Measurements from ENCODE around the gene CRISPLD2.

Gene CRISPLD2, protein sequence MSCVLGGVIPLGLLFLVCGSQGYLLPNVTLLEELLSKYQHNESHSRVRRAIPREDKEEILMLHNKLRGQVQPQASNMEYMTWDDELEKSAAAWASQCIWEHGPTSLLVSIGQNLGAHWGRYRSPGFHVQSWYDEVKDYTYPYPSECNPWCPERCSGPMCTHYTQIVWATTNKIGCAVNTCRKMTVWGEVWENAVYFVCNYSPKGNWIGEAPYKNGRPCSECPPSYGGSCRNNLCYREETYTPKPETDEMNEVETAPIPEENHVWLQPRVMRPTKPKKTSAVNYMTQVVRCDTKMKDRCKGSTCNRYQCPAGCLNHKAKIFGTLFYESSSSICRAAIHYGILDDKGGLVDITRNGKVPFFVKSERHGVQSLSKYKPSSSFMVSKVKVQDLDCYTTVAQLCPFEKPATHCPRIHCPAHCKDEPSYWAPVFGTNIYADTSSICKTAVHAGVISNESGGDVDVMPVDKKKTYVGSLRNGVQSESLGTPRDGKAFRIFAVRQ

DNA sequence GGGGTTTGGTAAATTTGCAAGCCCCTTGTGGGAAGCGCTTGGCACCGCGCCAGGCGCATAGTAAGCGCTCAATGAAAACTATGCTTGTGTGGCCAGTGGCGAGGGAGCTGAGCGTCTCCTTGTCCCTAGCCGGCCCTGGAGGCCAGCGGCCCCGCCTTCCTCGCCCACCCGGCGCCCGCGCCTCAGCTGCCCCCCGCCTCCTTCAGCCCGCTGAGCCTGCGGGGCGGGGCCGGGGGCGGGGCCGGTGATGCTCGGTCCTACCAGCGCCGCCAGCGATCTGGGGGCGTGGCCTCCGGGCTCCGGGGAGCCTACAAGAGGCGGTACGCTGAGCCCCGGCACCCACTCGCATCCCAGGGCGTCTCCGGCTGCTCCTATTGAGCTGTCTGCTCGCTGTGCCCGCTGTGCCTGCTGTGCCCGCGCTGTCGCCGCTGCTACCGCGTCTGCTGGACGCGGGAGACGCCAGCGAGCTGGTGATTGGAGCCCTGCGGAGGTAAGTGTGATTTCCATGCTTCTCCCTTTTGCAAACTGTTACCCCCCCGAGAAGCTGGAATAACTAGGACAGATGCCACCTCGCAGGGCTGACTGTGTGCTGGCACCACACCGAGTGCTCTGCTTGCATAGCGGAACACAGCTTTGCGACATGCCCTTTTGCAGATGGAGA, at the start of gene CRISPLD2:
TSS of gene CRISPLD2 (plus strand) at position 342 of the 661 bp plus-strand sequence. CDS start 18,511 bp downstream, outside the sequence.
- DNase-seq: peak; percentile 68 to 77

DNA sequence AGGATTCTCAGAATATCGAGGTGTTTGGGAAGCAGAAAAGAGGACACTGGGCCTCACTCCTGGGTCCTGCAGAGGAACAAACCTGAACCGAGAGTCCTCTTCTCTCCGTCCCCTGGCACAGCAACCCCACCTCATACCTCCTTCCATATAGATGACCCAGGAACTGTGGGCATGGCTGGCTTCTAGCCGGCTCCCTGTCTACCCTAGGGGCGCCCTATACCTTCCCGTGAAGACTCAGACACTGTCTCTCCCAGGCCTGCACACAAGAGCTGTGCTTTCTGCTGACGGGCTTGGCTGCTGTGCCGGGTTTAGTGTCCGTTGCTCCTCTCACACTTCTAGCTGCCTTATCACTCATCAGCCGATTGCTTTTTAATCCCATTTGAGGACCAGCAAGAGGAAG, 46.5 kb upstream of the CRISPLD2 start:
- no peak for DNase-seq

DNA sequence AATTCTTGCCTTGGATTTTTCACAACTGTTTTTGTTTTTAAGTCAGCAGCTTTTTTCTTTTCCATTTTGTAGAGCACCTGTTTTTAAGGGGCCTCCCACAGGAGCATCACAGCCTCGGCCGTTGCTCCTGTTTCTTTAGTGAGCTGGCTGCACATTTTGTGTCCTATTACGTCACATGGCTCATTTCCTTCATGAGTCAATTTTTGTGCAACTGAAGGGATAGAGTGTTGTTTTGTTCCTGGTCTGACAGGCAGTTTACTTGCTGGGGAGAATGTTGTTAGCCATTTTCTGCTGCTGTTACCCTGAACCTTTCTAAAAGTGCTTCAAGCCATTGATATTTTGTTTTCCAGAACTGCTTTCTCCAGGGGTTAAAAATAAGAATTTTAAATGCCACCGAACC, 45.0 kb upstream of the CRISPLD2 start:
- DNase-seq: peak; percentile 5 to 74

DNA sequence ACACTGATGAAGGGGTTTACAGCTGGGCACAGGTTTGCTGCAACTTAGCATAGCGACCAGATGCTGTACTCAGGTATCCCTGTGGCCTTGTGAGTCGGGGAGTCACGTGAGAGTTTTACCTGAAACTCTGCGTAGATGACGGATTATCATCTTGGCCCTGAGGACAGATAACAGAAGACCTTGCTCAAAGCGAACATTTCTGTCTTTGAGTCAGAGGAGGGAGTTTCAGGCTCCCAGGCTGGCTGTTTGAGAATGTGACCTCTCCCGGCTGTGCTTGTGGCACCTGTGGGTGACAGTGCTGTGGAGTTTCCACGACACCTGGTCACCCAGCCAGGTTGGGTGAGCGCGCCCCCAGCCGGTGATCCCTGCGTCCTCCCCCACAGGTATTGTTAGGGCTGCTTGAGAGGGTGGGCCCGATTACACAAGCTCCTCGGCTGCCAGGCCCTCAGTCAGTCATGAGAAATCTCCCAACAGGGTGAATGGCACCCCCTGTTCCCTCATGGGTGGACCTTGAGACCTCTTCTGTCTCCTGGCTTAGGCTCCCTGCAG, 44.4 kb upstream of the CRISPLD2 start:
- no peak for DNase-seq

DNA sequence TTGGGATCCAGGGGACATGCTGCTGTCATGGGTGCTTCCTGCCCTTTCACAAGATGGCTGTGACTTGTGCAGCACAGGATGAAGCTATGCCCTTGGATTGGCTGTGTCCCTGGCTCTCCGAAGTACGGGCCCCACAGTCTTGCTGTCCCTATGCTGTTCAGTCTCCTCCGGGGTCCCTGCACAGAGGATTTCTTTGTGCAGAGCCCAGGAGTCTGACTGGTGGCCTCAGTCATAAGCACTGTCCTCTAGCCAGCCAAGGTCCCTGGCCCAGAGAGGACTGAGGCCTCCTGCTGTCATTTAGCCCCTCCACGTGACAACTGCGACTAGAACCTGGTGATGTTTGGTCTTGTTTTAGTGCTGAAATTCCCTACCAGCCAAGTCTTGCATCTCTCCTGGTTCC, 42.4 kb upstream of the CRISPLD2 start:
- DNase-seq: no peak

DNA sequence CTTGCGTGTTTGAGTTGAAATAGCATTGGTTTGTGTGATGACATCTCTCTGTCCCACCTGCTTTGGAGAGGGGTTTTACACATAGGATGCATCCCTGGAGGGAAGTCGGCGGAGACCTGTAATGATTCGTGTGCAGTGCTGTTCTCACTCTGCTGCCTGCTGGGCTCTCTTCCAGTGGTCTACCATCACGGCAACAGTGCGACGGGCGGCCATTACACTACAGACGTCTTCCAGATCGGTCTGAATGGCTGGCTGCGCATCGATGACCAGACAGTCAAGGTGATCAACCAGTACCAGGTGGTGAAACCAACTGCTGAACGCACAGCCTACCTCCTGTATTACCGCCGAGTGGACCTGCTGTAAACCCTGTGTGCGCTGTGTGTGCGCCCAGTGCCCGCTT, 41.1 kb upstream of the CRISPLD2 start:
- no peak for DNase-seq

DNA sequence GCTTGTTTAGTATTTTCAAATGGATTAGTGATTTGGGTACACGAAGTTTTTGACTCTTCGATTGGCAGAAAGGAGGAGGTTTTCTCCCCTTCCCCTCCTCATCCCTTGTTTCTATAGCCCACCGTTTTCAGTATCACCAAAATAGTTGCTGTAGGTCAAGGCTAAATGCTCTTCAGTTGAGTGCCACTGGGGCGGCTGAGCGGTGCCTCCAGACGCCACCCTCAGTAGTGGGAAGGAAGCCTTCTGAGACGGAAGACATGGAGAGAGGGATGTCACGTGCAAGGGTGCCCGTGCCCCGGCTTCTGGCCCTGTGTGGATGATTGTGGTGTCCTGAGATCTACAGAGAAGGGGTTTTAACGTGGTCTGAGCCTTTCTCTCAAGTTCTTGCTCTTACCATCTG, 39.7 kb upstream of the CRISPLD2 start:
- DNase-seq: no peak

DNA sequence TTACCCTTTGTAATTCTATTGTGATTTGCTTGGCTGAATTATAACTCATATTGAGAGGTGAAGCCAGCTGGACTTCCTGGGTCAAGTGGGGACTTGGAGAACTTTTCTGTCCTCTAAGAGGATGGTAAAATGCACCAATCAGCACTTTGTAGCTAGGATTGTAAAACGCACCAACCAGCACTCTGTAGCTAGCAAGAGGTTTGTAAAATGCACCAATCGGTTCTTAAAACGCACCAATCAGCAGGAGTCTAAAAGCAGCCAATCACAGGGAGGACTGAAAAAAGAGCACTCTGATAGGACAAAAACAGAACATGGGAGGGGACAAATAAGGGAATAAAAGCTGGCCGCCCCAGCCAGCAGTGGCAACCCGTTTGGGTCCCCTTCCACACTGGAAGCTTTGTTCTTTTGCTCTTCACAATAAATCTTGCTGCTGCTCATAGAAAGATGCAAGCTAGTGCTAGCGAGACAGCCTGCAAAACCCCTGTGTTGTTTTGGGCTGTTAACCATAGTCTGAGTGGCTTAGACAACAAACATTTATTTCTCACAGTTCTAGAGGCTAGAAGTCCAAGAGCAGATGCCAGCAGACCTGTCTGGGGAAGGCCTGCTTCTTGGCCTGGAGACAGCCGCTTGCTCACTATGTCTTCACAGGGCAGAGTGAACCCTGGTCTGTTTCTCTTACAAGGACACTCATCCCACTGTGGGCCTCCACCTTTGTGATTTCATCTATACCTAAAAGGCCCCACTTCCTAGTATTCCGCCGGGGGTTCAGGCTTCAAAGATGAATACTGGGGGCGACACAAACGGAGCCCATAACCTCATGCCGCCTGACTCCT, 39.0 kb upstream of the CRISPLD2 start:
- DNase-seq: no peak

DNA sequence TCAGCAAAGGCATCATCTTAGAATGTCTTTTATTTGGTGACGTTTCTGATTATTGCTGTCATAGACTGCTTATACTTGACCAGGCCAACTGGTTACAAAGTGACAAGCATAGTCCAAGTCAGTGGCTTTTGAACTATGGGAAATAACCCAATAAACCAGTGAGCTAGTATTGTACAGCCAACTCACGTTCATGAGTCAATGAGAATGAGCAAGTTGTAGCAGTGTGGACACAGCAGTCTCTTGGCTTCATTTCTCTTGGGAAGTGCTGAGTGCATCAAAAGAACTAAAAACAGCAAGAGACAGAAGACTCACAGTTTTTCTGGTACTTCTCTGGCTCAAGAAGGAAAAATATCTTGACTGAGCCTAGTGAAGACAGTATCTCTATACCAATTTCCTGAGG, 36.9 kb upstream of the CRISPLD2 start:
- DNase-seq: no peak

DNA sequence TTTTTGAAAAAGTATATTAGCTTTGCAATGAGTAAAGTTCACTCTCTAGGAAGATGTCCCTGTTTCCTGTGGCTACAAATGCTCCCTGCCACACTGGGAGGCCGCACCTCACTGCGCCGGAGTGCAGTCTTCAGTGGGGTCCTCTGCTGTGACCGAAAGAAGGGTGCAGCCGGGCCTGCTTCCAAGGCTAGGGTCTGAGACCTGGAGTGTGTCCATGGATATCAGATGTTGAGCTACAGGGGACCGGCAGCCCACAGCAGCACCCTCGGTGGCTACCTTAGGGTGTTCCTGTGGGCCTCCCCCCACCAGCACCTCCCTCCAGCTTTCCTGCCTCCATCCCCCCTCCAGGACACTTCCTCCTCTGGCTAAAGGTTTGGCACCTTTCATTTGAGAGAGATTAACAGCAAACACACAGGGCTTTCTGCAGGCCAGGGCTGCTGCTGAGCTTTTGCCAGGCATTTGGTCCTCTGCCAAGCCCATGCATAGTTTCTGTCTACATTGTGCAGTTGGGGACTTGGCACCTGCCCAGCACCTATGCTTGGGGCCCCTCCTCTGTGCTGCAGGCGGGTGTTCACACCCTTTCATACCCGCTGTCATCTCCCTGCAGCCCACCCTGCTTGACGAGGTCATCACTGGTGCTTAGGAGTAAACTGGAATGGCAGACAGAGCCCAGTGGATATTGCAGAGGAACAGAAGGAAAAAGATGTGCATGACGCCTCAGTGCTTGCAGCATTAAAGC, 33.8 kb upstream of the CRISPLD2 start:
- DNase-seq: no peak

DNA sequence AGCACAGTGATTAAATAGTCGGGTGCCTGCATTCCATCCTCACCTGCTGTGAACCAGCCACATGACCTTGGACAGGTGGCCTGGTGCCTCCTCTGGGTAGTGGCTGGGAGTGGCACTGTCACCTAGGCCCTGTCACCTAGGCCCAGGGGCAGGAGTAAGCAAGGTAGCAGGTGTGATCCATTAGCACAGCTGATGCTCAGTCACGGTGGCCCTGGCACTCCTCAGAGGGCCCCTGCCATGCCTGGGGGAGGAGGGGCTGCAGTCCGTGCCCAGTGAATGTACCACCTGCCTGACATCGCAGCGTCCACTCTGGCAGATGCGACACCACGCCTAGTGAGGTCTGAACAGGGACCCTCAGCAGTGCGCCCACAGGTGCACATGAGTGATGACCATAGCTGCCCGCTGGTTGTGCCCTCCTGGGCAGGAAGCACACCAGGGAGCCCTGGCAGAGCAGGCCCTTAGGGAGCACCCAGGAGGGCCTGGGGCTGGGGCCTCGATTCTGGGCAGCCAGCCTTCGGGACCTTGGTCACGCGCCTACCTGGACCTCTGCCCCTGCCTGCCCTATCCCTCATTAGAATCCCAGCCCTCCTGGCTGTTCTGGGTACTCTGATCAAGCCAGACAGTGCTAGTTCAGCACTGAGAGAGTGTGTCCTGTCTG, 33.1 kb upstream of the CRISPLD2 start:
- no peak for DNase-seq

DNA sequence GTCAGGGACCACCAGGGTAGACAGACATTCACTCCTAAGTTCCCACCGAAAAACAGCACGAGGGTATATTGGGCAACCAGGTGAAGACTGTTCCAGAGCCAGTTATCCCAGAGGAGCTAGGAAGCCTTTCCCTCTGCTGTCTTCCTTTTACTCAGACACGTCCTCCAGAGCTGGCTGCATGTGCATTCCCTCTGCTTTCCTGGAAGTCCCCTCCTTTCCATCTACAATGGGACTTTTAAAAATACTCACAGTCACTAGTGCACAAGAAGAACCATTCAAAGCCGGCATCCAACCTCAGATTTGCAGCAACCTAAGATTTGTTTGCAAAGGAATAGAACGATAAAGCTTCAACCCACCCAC, 32.5 kb upstream of the CRISPLD2 start:
- no peak for DNase-seq

DNA sequence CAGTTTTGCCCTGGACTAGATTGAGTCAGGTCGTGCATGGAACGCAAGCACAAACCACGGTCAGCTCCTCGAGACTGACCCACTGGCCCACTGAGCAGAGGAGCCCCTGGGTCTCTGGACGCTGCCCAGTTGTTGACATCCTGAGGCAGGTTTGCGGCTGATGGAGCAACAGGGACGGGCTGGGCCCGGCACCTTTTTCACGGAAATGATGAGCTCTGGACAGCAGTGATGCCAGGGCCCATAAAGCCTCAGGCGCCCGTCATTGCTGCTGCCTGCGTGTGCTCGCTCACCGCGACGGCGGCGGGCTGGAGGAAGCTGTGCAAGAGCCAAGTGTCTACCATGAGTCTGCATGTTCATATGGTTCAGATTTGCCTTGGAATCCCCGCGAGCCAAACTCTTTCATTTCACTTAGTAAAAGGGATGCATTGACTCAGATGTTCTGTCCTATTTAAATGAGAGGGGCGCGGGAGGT, 30.8 kb upstream of the CRISPLD2 start:
- DNase-seq: no peak

DNA sequence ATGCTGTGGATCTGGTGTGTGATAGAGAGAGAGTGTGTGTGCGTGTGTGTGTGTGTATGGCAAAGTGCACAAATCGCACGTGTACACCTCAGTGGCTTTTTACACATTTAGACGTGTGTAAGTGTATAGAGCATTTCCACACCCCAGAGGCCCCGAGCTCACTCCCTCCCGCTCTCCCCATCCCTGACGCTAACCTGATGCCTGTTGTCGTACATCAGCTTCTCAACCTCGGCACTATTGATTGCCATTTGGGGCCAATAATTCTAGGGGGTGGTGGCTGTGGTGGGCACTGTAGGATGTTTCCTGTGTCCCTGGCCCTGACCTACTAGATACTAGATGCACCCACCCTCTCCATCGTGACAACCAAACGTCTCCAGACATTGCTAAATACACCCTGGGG, 30.4 kb upstream of the CRISPLD2 start:
- no peak for DNase-seq

DNA sequence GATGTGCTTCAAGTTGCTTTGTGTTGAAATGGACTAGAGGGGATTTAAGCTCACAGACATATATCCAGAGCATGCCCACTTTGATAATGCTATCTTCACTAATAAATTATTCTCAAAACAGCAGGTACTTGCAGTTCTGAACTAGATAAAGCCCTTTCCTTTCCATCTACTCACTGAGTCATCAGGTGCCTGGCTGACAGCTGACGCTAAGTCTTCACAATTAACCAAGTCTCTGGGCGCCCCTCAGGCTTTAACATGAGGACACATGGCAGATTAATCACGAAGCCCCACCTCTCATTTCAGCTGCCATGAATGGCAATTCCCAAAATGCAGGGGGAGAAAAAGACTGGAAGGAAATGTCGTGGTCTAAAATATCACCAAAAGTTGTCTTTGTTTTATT, 29.5 kb upstream of the CRISPLD2 start:
- DNase-seq: no peak

DNA sequence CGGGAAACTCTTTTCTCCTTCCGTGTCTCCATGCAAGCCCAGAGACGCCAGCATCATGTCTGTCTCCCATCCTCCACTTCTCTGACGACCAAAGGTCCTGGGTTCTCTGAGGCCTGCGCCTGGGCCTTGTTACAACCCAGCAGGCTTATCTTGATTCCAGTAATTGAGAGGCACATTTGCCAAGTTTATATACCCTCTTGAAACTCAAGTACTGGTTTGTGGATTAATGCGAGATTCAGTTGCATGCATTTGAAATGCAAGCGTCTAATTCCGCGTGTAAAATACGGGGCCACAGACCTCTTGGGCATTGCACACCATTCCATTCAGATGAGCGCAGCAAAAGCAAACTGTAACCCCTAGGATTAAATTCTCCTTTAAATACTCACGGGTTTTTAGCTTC, 28.7 kb upstream of the CRISPLD2 start:
- DNase-seq: no peak

DNA sequence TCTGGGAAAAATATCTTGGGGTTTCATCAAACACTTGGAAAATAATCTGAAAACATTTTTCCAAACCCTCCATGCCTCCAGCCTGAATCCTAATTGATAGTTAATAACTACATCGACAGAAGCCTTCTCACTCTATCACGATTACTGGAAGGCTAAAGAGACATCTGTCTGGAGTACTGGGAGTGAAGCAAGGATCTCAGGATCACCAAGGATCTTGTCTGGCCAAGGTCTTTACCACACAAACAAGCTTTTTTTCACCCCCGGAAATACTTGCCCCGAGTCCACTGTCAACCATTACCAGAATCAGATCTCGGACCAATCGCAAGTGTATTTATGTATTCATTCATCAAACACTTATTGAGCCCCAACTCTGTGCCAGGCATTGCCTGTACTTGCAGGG, 28.3 kb upstream of the CRISPLD2 start:
- DNase-seq: no peak

DNA sequence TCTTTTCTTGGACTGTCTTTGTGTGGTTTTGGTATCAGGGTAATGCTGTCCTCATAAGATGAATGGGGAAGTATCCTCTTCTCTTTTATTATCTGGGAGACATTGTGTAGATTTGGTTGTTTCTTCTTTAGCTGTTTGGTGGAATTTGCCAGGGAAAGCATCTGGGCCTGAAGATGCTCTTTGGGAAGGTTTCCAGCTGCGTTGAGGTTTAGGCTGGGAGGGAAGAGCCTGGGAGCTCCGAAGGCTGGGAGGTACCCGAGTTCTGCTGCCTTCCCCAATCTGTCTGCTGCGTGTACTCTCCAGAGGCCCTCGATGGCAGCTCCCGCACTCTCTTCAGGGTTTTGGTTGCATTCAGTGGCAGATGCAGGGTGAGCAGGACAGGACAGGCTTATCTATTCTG, 25.6 kb upstream of the CRISPLD2 start:
- no peak for DNase-seq

DNA sequence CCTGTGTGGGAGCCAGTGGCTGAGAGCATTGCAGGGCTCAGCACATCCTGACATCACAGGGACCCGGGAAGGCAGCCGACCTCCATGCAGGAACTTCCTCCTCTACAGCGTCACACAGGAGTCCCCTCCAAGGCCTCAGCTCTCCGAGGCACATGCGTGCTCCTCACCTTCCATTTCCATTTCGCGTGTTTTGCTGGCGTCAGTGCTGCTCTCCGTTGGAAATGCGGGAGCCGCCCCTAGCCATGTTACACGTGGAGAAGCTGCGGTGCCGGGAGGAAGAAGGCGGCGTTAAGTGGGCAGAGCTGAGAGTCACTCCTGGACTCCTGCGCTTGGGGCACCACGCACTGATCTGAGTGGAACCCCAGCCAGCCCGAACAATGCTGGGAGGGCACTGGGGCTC, 25.2 kb upstream of the CRISPLD2 start:
- no peak for DNase-seq

DNA sequence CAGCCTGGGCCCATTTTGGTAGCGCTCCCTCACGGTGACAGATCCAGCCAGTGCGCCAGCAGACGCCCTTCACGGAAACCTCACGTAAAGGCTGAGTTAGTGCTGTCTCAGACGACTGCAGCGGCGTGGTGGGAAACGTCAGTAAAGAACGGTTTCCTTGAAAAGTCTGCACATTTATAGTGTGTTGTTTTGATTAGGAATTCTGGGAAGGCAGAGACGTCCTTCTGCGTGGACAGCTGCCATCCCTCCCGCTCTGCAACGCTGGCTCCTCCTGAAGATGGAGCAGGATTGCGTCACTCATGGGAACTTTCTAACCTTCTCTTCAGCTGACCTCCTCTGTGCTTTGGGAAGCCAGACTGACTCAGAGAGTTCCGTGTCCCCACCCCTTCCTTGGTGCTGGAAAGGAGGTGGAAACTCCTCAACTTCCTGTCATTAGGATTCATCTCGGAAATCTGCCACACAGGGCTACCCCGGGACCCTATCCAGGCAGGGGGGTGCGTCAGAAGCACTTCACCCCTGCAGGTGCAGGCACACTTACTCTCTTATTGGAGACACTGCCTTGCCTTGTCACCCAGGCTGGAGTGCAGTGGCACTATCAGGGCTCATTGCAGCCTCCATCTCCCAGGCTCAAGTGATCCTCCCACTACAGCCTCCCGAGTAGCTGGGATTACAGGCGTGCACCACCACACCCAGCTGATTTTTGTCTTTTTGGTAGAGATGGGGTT, 24.3 kb upstream of the CRISPLD2 start:
- DNase-seq: no peak

Data from bone marrow (tissue), 2 donors.